GM21825 (cell line): ENCODE results near the gene ALDH1B1.
"Not testable (repeated sequence)": the region's sequence is repeated elsewhere in the genome, so short reads cannot be mapped to it uniquely, and the experiment has no call there.

Experiments used
- ATAC-seq: cut with Tn5 transposase; IDR thresholded peaks from one replicate; pipeline ENCODE4 v1.9.1; 2021; ENCODE audit warnings: mild to moderate bottlenecking, moderate library complexity; ENCODE audit not compliant: unreplicated experiment

The ALDH1B1 gene

DNA sequence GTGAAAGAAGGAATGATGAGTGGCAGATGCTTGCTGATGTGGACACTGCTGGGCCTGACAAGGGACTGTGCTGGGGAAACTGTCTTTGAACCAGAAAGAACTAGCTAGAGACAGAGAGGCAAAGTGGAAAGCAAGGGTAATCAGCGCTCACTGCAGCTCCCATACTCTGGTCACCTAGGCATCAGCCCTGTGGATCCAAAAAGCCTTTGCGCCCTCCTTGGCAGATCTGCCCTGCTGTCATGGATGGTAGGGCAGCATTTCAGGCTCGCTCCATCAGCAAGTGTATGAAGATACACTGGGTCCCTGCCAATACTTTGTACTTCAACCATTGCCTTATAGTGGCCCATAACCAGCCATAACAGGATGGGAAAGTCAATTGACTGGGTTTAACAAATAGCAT lies 6.6 kb upstream of the ALDH1B1 start:
- ATAC-seq, result no peak

DNA sequence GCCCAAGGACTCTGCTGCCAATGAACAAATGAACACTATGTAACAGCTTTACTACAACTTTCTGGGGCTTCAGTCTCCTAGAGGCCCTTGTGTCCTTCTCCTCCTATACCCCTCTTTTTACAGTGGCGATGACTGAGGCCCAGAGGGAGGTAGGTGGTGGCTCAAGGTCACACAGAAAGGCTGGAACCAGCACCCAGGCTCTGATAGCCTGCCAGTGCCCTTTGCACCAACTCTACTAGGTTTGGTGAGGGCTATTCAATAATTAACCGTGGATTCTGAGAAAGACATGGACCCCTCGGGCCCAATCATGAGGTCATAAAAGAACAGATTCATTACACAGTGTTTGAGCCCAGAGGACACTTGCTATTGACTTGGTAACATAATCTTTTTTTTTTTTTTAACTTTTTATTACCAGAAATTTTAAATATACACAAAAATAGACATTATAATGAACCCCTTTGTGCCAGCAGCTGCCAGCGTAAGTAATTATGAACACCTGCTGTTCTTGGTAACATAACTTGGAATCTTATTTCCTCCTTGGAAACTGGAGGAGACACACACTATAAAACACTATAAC lies 6.1 kb upstream of the ALDH1B1 start:
- ATAC-seq, result no peak

GRCh38 chr9:38387066-38387465 lies 5.4 kb upstream of the ALDH1B1 start:
- no peak for ATAC-seq

DNA sequence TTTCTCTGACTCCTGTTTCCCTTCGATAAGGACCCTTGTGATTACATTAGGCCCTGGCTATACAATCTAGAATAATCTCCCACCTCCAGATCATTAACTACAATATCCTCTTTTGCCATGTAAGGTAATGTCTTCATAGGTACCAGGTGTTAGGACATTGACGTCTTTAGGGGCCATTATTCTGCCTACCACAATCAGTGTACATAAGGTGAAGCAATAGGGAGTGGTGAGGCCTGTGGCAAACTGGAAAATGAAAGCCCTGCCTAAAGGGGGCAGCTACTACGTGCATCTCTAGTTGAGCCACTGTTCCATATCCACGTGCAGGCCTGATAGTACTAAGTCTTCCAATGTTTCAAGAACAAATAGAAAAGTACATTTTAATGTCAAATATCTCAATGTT lies 4.8 kb upstream of the ALDH1B1 start:
- no peak for ATAC-seq

GRCh38 chr9:38388283-38389223 lies 3.9 kb upstream of the ALDH1B1 start:
- ATAC-seq, result no peak

- ATAC-seq, result no peak
Observed at GRCh38 chr9:38389313-38389712, 3.2 kb upstream of the ALDH1B1 start.

DNA sequence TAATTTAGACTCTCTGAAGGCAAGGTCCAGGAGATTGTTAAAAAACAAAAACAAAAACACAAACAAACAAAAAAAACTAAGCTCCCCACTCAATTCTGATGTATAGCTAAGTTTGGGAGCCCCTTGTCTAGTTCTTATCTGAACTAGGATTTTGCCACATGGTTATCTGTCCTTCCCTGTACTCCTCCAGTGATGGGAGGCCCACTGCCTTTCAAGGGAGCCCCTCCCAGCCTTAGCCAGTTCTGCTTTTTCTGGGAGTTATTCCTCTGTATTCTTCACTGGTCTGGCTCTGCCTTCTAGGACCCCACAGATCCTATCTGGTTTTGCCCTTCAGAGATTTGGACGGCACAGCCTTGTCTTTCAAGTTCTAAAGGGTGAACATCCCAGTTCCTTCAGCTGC lies 2.1 kb upstream of the ALDH1B1 start:
- no peak for ATAC-seq

DNA sequence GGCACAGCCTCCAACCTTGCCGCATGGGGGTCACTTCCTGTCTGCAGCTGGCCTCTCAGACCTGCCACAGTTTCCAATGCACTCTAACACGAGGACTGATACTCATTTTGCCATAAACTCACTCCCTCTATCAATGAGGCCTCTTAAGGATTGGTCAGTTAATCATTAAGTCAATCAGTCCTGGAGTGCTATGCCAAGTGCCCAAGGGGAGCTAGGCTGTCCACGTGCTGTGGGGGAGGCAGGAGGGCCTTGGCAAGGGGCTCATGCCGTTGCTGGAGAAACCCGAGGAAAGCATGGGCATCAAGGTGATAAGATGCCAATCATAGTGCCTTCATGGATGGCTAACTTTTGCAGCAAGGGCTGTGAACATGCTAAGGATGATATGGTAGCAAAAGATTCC lies 1.7 kb upstream of the ALDH1B1 start:
- no peak for ATAC-seq

DNA sequence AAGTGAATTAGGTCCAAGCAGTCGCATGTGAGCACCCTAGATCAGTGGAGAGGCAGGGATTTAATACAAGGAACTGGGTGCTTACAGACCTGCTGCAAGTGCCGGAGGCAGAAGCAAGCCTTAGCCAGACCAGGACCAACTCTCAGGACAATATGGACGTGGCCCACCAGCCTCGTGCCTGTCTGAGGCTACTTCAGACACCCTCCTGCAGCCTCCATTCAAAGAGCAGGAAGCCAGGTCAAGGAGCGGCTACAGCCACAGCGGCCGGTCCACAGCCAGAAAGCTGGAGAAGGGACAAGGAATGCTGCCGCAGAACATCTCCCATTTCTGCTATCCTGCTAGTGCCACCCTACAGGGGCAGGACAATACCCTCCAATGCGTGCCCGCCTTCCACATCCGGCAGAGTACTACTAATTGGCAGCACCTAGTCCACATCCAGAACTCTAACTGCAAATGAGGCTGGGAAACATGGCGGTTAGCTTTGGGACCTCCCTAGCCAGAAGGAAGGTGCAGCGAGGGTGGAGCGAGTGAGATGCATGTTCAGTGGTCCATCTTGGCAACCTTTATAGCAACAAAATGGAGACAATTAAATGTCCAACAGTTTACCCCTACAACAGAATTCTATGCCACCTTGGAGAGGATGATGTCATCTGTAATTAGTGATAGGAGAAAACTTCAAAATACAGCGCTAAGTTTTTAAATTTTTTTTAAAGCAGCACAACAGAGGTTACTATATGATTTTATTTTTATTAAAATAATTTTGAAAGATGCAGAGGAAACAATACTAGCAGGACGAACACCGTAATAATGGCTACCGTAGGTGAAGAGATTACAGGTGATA lies 1.0 kb upstream of the ALDH1B1 start:
- ATAC-seq, result no peak

GRCh38 chr9:38393128-38393796 lies 760 bp downstream of the ALDH1B1 start:
- no peak for ATAC-seq

- no peak for ATAC-seq
Observed at GRCh38 chr9:38394416-38394815, 1.9 kb downstream of the ALDH1B1 start.

GRCh38 chr9:38395653-38396370 lies 3.3 kb downstream of the ALDH1B1 start:
- no peak for ATAC-seq

DNA sequence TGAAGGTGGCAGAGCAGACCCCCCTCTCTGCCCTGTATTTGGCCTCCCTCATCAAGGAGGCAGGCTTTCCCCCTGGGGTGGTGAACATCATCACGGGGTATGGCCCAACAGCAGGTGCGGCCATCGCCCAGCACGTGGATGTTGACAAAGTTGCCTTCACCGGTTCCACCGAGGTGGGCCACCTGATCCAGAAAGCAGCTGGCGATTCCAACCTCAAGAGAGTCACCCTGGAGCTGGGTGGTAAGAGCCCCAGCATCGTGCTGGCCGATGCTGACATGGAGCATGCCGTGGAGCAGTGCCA lies 3.8 kb downstream of the ALDH1B1 start:
- ATAC-seq, result no peak

GRCh38 chr9:38399191-38399590 lies 6.7 kb downstream of the ALDH1B1 start:
- ATAC-seq, result not testable (repeated sequence)

DNA sequence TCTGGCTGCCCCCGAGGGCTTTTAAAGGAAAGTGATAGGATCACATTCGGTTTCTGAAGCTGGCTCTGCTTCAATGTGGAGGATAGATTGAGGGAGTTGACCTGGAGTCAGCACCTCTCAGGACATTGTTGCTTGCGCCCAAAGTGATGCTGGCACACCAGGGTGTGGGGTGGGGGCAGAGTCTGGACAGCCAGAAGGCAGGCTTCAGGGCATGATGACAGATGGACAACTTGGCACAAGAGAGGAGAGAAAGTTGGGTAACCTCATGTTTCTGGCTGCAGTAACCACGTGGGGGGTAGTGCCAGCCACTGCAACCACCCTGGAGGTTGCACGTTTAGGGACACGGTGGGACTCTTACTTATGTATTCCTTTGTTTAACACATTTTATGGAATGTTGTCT lies 9.5 kb downstream of the ALDH1B1 start:
- ATAC-seq, result no peak

DNA sequence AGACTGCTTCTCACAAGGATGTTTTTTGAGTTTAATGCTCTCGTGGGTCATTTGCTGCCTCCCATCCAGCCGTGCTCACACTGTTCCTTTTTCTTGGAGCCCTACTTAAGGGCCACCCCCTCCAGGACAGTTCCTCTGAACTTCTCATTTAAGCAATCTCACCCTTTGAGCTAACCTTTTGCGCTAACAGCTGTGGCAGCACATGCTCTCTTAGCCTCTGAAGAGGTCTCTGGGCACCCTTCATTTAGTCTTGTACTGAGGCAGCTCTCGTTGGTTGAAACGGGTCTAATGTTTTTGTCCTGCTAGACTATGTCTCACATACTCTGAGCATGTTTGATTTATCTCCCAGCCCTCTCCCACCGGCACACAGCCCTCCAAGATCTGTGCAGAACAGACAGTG lies 11.8 kb downstream of the ALDH1B1 start:
- ATAC-seq, result no peak

- ATAC-seq, result no peak
Observed at GRCh38 chr9:38405785-38406184, 13.3 kb downstream of the ALDH1B1 start.

DNA sequence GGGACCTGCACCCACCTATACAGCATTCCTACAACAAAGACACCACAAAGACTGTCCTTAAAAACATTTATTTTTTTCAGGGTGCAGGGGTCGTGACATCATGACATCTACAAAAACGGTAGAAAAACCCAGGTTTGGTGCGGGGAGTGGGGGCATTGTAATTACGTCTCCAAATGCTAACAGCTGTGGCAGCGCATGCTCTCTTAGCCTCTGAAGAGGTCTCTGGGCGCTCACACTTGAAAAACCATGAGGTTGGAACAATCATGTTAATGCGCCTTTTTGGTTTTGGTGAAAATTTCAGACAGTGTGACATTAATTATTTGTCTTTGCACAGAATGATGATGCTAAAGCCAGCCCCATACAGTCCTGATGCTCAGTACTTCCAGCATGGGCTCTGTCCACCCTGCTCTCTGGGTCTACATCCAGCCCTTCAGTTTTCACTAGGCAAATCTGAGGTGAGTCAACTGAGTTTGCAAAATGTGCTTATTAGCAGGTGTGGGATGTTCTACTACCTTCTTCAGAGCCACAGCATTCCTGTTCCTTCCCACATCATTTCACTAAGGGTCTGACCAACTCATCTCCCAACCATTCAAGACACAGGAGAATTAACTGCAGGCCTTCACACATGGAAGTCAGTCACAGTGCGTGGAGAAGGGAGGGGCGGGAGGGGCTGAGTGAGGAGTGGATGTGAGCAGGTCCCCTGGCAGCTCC lies 14.1 kb downstream of the ALDH1B1 start:
- no peak for ATAC-seq

- ATAC-seq, result no peak
Observed at GRCh38 chr9:38408719-38409118, 16.2 kb downstream of the ALDH1B1 start.

GRCh38 chr9:38412751-38413150 lies 20.2 kb downstream of the ALDH1B1 start:
- ATAC-seq, result no peak
